NCI-H345 (cell line): Measurements from ENCODE around the gene MBOAT2.
"Not testable (repeated sequence)": the region's sequence is repeated elsewhere in the genome, so short reads cannot be mapped to it uniquely, and the experiment has no call there.

Experiments used
- DNase-seq: peaks from one replicate; lab custom pipeline; 2025; lab: John Stamatoyannopoulos, UW

Gene MBOAT2

DNA sequence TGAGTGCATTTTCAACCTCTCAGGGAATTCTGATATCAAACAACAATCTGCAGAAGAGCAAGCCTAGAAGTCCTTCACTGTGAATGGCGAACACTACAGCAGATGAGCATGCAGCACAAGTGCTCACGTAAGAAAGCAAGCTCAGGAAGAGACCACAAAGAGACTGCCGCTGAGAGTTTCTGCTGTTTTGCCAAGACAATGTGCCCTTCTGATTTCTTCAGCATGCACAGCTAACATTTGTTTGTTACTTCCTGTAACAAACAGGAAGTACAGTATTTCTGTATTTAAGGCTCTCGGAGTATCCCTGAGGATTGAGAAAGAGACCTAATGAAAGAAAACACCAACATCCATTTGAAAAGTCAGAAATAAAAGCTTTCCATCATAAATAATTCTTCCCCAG, 45.9 kb downstream of the MBOAT2 start:
- no peak for DNase-seq

DNA sequence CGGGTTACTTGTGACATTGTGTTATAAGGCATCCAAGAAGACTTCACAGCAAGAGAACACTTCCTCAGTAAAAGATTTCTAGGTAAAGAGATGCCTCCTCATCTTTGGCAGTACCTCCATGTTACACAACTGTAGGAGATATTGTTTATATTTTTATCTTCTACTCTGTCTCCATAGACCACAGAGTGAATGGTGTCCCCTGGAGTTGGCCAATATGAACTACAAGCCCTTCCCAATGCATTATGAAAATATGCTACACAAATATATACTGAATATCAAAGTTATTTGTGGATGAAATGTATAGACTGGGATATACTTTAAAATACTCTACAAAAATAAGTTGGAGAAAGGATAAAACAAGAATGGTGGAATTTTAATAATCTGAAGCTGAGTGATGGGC, 46.7 kb downstream of the MBOAT2 start:
- DNase-seq: no peak

DNA sequence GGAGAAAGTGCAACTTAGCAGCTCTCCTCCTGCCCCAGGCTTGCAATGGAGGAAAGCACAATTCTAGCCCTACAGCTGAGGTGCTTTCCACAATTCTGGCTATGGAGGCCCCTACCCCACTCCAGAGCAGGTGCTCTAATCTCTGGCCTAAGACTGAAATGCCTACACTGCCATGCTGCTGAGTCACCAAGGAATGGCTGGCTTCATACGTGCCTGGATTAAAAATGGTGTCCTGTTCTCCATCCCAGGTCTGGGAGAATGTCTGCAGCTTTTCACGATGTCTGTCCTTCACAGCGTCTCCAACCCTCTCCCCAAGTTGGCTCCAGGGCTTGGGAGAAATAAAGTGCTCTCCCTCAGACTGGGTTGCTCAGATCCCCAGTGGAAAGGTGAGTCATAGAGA, 48.5 kb downstream of the MBOAT2 start:
- no peak for DNase-seq

DNA sequence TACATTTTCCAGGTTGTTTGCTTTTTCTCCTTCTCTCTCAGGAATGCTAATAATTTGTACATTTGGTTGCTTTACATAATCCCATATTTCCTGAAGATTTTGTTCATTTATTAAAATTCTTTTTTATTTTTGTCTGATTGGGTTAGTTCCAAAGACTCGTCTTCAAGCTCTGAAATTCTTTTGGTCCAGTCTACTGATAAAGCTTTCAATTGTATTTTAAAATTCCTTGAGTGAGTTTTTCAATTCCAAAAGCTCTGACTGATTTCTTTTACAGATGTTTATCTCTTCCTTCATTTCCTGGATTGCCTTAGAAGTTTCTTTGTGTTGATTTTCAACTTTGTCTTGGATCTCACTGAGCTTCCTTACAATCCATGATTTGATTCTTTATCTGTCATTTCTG, 50.0 kb downstream of the MBOAT2 start:
- no peak for DNase-seq

DNA sequence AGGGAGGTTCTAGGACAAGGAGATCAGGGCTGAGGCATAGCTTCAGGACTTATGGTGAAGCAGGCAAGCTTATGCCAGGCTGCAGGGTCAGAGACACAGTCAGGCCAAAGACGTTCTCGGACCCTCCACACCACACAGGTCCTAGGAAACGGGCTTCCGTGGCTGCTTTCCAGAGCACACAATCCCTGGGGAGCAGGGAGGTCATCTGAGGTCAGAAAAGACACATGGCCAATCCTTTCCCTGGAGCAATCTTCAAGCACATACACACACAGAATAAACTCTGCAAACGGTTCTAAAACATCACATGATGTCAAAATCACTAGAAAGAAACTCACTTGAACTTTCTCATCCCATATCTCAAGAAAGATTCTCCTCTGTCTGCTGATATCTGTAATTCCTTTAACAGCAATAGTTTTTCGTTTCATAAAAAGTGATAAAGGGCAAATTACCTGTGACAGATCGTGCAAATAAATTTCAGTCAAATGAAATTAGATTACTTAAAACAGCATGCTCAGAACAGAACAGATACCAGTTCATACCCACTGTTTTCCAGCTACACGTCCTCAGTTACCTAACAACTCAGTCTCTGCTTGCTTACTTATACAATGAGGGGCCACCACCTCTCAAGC, 63.9 kb downstream of the MBOAT2 start:
- DNase-seq: no peak

DNA sequence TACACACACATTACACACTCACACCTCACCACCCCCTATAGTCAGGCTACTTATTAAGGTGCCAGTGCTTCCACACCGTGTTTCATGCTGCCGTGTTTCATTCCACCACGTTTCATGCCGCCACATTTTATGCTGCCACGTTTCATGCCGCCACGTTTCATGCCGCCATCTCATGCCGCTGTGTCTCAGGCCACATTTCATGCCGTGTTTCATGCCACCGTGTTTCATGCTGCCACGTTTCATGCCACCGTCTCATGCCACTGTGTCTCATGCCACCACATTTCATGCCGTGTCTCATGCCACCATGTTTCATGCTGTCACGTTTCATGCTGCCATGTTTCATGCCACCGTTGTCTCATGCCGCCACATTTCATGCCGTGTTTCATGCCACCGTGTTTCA, 65.1 kb downstream of the MBOAT2 start:
- DNase-seq: no peak

DNA sequence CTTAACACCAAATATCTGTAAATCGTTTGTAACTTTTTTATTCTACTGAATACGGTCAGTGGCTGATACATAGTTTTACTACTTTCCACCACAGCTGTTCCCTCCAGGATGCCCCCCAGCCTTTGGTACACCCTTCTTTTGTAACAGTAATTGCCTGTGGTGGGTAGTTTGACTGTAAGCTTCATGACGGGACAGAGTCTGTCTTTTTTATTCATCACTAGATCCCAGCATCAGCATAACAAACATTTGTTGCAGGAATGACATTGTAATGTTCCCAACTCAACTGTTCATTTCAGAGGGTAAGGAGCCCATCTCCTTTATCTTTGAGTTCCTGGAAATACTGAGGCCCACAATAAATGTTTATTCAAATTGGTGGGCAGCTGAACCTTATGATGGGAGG, 67.5 kb downstream of the MBOAT2 start:
- no peak for DNase-seq

DNA sequence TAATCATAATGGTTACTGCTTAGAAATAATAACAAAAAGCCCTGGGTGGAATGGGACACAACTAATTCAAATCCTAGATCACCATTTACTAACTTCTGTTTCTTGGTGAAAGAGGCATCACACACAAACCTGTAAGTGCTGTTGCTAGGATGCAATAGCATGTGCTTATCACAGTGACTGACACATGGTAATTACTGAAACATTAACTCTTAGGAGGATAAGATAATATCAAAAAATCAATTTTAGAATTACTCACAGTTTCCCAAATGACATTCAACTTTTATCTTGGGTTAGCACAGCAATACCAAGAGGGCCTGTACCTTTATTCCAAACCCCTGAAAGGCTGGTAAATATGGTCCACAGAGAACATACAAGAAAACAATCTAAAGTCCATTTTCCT, 69.1 kb downstream of the MBOAT2 start:
- DNase-seq: no peak

DNA sequence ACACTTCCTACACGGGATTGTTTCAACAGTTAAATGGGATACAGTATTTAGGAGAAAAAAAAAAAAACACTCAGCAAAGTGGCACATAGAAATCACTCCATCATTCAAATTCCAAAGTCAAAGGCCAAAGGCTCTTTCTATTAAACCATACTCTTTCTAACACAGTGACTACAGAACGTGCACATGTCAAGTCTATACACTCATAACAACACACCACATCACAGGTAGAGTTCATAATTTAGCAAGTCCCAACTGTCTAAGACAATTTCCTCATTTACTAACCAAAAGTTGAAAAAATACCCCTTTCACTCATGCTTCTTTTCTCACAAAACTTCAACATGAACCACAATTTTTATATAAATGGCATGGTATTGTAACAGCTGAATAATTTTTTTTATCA, 70.8 kb downstream of the MBOAT2 start:
- DNase-seq: no peak

DNA sequence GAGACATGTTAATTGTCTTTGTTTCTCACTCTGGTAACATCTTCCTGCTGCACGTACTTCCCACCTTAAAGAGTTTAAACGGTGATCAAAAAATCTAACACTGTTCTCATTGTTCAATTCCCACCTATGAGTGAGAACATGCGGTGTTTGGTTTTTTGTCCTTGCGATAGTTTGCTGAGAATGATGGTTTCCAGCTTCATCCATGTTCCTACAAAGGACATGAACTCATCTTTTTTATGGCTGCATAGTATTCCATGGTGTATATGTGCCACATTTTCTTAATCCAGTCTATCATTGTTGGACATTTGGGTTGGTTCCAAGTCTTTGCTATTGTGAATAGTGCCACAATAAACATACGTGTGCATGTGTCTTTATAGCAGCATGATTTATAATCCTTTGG, 73.3 kb downstream of the MBOAT2 start:
- not testable (repeated sequence) for DNase-seq

DNA sequence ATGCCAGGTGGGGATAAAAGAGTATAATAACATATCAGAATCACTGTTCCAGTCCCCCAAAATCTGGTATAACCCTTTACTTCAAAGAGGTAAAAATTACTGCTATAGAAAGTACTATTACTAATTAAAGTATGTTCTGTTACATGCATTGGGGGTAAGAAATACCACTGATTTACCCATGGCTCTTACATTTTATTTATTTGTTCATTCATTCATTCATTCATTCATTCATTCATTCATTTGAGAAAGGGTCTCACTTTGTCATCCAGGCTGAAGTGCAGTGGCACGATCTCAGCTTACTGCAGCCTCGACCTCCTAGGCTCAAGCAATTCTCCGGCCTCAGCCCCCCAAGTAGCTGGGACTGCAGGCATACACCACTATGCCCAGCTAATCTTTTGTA, 74.4 kb downstream of the MBOAT2 start:
- no peak for DNase-seq

DNA sequence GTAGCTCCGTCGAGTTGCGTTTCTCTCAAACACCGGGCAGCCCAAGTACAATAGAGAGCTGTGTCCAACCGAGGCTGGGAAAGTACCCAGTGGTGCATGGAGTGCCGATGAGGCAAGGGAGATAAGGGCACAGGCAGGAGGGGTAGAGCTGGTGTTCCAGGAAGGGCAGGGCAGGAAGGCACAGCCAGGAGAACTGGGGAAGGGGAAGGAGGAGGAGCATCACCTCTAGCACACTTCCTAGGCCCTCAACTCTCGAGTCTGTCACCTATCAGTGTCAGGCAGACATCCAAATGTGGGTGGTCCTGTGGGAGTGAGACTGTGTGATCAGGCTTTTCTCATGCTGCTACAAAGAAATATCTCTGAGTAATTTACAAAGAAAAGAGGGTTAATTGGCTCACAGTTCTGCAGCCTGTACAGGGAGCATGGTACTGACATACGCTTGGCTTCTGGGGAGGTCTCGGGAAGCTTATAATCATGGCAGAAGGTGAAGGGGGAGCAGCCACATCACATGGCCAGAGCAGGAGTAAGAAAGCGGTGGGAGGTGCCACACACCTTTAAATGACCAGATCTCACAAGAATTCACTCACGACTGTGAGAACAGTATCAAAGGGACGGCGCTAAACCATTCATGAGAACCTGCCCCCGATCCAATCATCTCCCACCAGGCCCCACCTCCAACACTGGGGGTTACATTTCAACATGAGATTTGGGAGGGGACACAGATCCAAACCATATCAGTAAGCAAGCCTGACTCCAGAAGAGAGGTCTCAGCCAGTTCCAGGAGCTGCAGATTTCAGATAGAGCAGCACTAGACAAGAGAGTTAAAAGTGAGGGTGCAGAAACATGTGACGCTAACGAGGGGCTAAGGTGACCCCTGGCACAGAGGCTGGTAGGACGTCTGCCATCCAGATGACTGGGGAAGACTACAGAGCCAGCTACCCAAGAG, 75.7 kb downstream of the MBOAT2 start:
- DNase-seq: no peak

DNA sequence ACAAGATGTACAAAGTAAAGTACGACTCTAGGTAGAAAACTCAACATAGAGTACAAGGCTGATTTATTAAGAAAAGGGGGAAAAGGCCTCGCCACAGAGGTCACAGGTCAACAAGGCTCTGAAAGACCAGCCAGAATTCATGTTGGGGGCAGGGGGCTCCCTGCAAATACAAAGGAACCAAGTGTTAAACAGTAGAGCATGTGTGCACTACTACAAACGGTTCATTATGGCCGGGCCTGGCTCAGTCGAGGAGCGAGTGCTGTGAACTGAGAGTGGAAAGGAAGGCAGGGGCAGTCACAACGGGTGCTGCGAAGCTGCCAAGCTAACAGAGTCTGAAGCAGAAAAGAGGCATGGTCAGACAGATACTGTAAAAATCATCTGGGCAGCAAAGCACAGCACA, 77.1 kb downstream of the MBOAT2 start:
- no peak for DNase-seq

DNA sequence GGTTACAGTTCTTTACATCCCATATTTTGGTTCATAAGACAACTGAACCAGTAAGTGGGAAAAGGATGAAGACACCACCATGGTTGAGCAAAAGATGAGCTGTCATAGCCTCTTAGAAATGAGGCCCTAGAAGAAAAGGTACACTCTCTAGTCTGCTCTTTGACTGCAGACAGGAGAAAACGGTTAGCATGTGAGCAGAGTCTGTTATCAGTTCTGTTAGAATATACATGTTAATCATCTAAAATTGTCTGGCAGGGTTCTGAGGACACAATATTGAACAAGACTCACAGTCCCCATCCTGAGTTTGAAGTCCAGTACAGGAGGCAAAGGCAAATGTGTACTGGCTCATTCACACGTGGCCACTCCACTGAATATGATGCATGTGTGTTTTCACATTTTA, 78.1 kb downstream of the MBOAT2 start:
- DNase-seq: no peak

DNA sequence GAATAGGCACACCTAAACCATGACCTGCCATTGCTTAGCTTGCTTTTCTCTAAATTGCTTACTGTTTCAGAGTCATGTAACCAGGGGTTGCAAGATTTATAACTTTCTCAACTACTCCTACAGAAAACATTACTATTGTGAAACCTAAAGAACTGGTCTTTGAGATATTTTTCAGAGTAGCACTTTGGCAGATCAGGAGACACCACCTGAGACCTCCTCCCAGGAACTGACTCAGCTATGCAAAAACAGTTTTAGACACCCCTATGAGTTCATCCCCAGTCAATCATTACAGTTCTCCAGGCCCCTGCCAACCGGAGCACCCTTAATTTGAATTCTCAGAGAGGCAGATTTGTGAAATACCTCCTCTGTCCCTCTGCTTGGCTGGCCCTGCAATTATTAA, 80.3 kb downstream of the MBOAT2 start:
- DNase-seq: no peak

DNA sequence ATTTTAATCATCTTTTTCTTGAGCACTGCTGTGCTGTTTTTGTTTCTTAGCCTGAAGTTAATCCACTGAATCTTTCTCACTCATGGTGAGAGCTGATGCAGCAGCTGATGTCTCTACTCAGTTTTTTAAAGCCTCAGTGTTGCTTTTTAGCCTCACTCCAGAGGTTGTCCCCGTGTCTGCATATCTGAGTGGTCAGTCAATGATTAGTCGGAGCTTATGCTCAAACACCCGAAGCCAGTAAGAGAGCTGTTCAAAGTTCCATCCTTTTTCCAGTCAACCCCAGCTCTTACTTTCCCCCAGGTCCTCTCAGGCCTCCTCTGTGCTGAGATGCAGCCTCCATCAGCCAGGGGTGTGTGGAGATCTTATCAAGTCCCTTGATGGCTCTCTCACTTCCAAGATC, 81.1 kb downstream of the MBOAT2 start:
- no peak for DNase-seq

DNA sequence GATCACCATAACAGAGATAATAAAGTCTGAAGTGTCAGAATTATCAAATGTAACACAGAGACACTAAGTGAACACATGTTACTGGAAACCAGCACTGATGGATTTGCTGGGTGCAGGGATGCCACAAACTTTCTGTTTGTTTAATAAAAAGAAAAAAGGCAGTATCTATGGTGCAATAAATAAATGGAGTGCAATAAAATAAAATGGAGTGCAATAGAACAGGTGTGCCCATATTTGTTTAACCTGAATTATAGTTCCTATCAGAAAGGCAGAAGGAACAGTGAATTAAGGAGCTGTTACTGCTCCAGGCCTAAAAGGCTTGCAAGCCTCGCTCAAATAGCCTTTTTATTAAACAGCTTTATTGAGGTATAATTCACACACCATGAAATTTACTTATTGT, 85.1 kb downstream of the MBOAT2 start:
- DNase-seq: no peak

DNA sequence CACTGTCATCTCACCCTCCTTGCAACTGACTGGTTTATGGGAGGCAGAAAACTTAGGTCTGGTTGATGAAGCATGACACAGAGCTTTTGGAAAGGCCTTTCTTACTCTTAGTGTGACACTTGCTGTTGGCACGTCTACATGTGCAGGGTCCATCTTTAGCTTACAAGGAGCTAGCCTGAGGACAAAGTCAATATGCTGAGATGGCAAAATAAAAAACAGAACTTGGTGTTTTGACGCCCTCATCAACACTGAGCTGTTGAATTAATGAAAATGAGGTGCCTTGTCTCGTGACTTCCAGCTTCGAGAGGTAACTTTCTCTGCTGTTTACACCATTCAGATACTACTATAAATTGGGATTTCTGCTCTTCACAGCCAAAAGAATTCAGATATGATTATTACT, 87.5 kb downstream of the MBOAT2 start:
- DNase-seq: no peak

DNA sequence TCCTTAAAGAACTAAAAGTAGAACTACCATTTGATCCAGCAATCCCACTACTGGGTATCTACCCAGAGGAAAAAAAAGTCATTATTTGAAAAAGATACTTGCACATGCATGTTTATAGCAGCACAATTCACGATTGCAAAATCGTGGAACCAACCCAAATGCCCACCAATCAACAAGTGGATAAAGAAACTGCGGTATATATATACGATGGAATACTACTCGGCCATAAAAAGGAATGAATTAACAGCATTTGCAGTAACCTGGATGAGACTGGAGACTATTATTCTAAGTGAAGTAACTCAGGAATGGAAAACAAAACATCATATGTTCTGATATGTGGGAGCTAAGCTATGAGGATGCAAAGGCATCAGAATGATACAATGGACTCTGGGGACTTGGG, 89.7 kb downstream of the MBOAT2 start:
- DNase-seq: not testable (repeated sequence)

DNA sequence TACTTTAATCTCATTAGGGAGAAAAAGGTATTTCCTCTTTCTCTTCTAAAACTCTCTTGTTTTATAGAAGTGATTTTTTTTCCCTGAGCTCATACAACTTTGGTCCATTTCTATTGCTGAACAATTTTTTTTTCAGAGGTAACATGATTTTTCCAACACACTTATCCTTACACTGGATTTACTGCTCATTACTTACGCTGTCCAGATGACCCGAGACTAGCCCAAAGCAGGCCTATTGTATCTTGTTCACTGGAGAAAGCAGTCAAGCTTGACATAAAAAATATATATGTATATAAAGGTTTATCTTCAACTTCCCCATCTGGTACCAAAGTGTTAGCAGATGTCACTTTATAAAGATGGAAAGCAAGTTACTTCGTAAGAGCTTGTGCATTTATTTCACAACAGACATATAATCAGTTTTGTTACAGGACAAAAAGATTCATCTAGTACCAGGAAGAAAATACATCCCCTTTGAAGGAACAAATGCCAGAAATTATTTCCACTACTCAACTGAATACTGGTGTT, 95.7 kb downstream of the MBOAT2 start:
- DNase-seq: no peak

DNA sequence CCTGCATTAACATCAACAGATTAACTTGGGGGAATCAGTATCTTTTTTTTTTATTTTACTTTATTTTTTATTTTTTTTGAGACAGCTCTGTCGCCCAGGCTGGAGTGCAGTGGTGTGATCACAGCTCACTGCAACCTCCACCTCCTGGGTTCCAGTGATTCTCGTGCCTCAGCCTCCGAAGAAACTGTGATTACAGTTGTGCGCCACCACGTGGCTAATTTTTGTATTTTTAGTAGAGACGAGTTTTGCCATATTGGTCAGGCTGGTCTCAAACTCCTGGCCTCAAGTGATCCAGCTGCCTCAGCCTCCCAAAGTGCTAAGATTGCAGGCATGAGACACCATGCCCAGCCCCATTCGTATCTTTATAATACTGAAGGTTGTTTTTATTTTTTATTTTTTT, 99.6 kb downstream of the MBOAT2 start:
- not testable (repeated sequence) for DNase-seq

DNA sequence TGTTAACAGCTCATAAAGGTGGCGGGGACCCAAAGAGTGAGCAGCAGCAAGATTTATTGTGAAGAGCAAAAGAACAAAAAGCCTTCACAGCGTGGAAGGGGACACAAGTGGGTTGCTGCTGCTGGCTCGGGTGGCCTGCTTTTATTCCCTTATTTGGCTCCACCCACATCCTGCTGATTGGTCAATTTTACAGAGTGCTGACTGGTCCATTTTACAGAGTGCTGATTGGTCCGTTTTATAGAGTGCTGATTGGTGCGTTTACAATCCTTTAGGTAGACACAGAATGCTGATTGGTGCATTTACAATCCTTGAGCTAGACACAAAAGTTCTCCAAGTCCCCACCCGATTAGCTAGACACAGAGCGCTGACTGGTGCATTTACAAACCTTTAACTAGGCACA, 100.7 kb downstream of the MBOAT2 start:
- not testable (repeated sequence) for DNase-seq

DNA sequence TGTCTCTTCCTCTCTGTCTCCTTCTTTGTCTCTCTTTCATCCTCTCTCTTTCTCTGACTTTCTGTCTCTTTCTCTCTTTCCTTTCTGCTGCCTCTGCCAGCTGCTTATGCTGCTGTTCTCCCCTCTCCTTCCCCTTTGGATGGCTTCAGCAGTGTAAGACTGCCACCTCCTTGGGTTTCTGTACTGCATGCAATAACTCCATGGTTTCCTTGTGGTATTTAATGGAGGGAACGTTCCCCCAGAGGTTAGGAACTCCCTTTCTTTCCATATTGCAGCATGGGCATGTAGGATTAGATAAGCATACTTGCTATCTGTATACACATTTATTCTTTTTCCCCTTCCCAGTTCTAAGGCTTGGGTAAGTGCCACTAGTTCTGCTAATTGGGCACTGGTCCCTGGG, 106.3 kb downstream of the MBOAT2 start:
- not testable (repeated sequence) for DNase-seq
